ENCODE data around the gene VRK3.
"Not testable (repeated sequence)": the region's sequence is repeated elsewhere in the genome, so short reads cannot be mapped to it uniquely, and the experiment has no call there.

DNA sequence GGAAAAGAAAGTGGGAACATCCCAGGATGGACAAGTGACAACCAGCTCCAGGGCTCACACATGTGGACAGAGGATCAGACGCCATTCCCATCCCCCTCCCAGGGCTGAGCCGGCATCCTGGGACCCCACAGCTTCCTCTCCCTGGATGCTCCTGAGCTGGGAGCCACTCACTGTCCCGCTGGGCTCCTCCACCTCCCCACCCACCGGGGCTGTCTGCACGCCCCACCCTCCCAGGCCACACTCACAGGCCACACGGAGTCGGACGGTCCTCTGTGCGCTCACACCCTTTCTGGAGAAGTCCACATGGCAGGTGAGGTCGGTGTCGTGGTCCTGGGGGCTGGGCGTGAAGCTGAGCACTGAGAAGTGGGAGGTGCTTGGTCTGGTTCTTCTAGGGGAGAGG is 65.3 kb downstream of the VRK3 start:
- TF ChIP-seq EZH2 (IDR thresholded peaks at IDR 0.05; ENCODE audit: borderline replicate concordance, low read depth, low read length, severe bottlenecking); CTCF (IDR thresholded peaks at IDR 0.05; ENCODE audit: extremely low read depth in 1 of 2, insufficient read depth in 1 of 2, low read depth in 1 of 2, low read length in 2 of 2); POLR2AphosphoS5 (IDR thresholded peaks at IDR 0.05; ENCODE audit: insufficient read depth, low read depth, low read length): not testable (repeated sequence)
- TF ChIP-seq, protein P1, sequence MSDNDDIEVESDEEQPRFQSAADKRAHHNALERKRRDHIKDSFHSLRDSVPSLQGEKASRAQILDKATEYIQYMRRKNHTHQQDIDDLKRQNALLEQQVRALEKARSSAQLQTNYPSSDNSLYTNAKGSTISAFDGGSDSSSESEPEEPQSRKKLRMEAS (IDR thresholded peaks at IDR 0.05; ENCODE audit: insufficient read depth, insufficient read length), result not testable (repeated sequence)

Data from endothelial cell of umbilical vein (primary cell).